IMR-90 (cell line): ENCODE results near the gene DHRS3. TPM values are rescaled to one million over a fixed set of nuclear protein-coding genes. Genes with fewer than 3 reads are reported as not detected.
A peak's percentile ranks its signal among the peaks of the same experiment; 100 is the strongest.

Experiments
- ATAC-seq: fragments of 200-7000 bp; cut with Tn5 transposase; 2 replicates; pipeline ENCODE4 v1.9.1; 2020; ENCODE audit warnings: low read depth, mild to moderate bottlenecking, moderate library complexity
- BruUV-seq: library from RNA; stranded (reverse); fragments of 400-500 nt; replicated peaks from 2 replicates; lab custom pipeline; 2021; lab: Mats Ljungman, UMichigan
- CTCF ChIA-PET: fragments of 300-600 bp; formaldehyde crosslinking; extraction: SDS; loops from one replicate; lab custom pipeline; 2021; ENCODE audit warnings: antibody characterized with exemption; lab: Yijun Ruan, JAX
- POLR2A ChIA-PET: fragments of 300-600 bp; sonication (Branson Sonifier 250); formaldehyde crosslinking; loops from one replicate; lab custom pipeline; 2022; ENCODE audit warnings: antibody characterized with exemption; ENCODE audit not compliant: unreplicated experiment; lab: Charles Lee
- DNase-seq: peaks from one replicate; pipeline ENCODE4 v3.0.0; 2013
- H2AFZ ChIP-seq: replicated peaks from 2 replicates; pipeline ENCODE3; 2013; ENCODE audit warnings: low read length, mild to moderate bottlenecking; ENCODE audit not compliant: poor library complexity
- H2AK5ac ChIP-seq: 2 replicates; pipeline ENCODE4 v1.6.1; 2013; ENCODE audit warnings: low read depth, low read length, inconsistent platforms
- H2AK9ac ChIP-seq: replicated peaks from 2 replicates; pipeline ENCODE3; 2013; ENCODE audit warnings: mild to moderate bottlenecking, low read depth, low read length, moderate library complexity; ENCODE audit not compliant: poor library complexity
- H2BK120ac ChIP-seq: 2 replicates; pipeline ENCODE4 v1.6.1; 2013; ENCODE audit warnings: low read depth, low read length, inconsistent platforms
- H2BK15ac ChIP-seq: 3 replicates; pipeline ENCODE4 v1.6.1; 2013; ENCODE audit warnings: low read depth, low read length, inconsistent platforms
- H2BK20ac ChIP-seq: 2 replicates; pipeline ENCODE4 v1.6.1; 2013; ENCODE audit warnings: low read depth, mild to moderate bottlenecking, inconsistent platforms, low read length, moderate library complexity
- H2BK5ac ChIP-seq: 2 replicates; pipeline ENCODE4 v1.6.1; 2013; ENCODE audit warnings: mild to moderate bottlenecking, low read depth, low read length, inconsistent platforms; ENCODE audit not compliant: poor library complexity, severe bottlenecking
- H3K14ac ChIP-seq: replicated peaks from 2 replicates; pipeline ENCODE4 v1.6.1; 2013; ENCODE audit warnings: low read depth, low read length, inconsistent platforms
- H3K18ac ChIP-seq: 2 replicates; pipeline ENCODE4 v1.6.1; 2013; ENCODE audit warnings: low read depth, low read length, control low read depth
- H3K23ac ChIP-seq: 2 replicates; pipeline ENCODE4 v1.6.1; 2013; ENCODE audit warnings: low read depth, low read length, inconsistent platforms
- H3K27ac ChIP-seq: 2 replicates; pipeline ENCODE4 v1.5.1; 2013; ENCODE audit warnings: mild to moderate bottlenecking, control low read depth, low read length; ENCODE audit not compliant: insufficient read depth
- H3K27me3 ChIP-seq: 2 replicates; pipeline ENCODE4 v1.6.1; 2013; ENCODE audit warnings: low read length; ENCODE audit not compliant: control insufficient read depth, insufficient read depth
- H3K36me3 ChIP-seq: 2 replicates; pipeline ENCODE4 v1.6.1; 2013; ENCODE audit warnings: low read length, mixed read lengths; ENCODE audit not compliant: control insufficient read depth, insufficient read depth
- H3K4ac ChIP-seq: 2 replicates; pipeline ENCODE4 v1.6.1; 2013; ENCODE audit warnings: low read depth, low read length, inconsistent platforms
- H3K4me1 ChIP-seq: 2 replicates; pipeline ENCODE4 v1.6.1; 2013; ENCODE audit warnings: low read length, mixed read lengths; ENCODE audit not compliant: control insufficient read depth, insufficient read depth
- H3K4me2 ChIP-seq: 2 replicates; pipeline ENCODE4 v1.6.1; 2013; ENCODE audit warnings: low read depth, mild to moderate bottlenecking, control low read depth, low read length, moderate library complexity
- H3K4me3 ChIP-seq: 2 replicates; pipeline ENCODE4 v1.5.1; 2013; ENCODE audit warnings: low read depth, mild to moderate bottlenecking, control low read depth, low read length, moderate library complexity; ENCODE audit not compliant: insufficient read depth
- H3K56ac ChIP-seq: 2 replicates; pipeline ENCODE4 v1.6.1; 2013; ENCODE audit warnings: low read length, inconsistent platforms; ENCODE audit not compliant: insufficient read depth; ENCODE audit errors: extremely low read depth
- H3K79me1 ChIP-seq, 2 experiments: 2 replicates each; pipeline ENCODE4 v1.6.1; 2013; ENCODE audit warnings: low read length in 2 of 2, inconsistent platforms in 1 of 2, low read depth in 1 of 2
- H3K9ac ChIP-seq: 2 replicates; pipeline ENCODE4 v1.6.1; 2013; ENCODE audit warnings: low read depth, low read length, control low read depth
- H3K9me1 ChIP-seq: 2 replicates; pipeline ENCODE4 v1.6.1; 2013; ENCODE audit warnings: low read length, inconsistent platforms; ENCODE audit not compliant: insufficient read depth
- H3K9me3 ChIP-seq: 2 replicates; pipeline ENCODE4 v1.6.1; 2013; ENCODE audit warnings: low read length; ENCODE audit not compliant: control insufficient read depth, insufficient read depth
- H4K20me1 ChIP-seq: 2 replicates; pipeline ENCODE4 v1.6.1; 2013; ENCODE audit warnings: low read length, inconsistent platforms; ENCODE audit not compliant: insufficient read depth
- H4K5ac ChIP-seq: 2 replicates; pipeline ENCODE4 v1.6.1; 2013; ENCODE audit warnings: mild to moderate bottlenecking, low read depth, low read length, control low read depth
- H4K8ac ChIP-seq, 2 experiments: 2 replicates each; pipeline ENCODE4 v1.6.1; 2013; ENCODE audit warnings: low read depth in 2 of 2, low read length in 2 of 2, control low read depth in 1 of 2, inconsistent platforms in 1 of 2
- H4K91ac ChIP-seq: 2 replicates; pipeline ENCODE4 v1.6.1; 2013; ENCODE audit warnings: low read depth, low read length, inconsistent platforms; ENCODE audit not compliant: insufficient read depth
- BHLHE40 ChIP-seq: fragments of 150-350 bp; IDR thresholded peaks from 2 replicates; pipeline ENCODE4 v1.6.1; 2016; ENCODE audit warnings: mild to moderate bottlenecking, low read depth, low read length
- MAZ ChIP-seq: IDR thresholded peaks from 2 replicates; pipeline ENCODE4 v1.6.1; 2012; ENCODE audit warnings: low read depth, mild to moderate bottlenecking, low read length, improper control_type of control experiment, moderate library complexity, borderline replicate concordance
- MXI1 ChIP-seq: IDR thresholded peaks from 2 replicates; pipeline ENCODE4 v1.6.1; 2012; ENCODE audit warnings: low read depth, mild to moderate bottlenecking, low read length, moderate library complexity, borderline replicate concordance
- NFE2L2 ChIP-seq: fragments of 150-350 bp; IDR thresholded peaks from 2 replicates; pipeline ENCODE4 v1.6.1; 2016; ENCODE audit warnings: low read depth, mild to moderate bottlenecking, low read length
- RCOR1 ChIP-seq: IDR thresholded peaks from 2 replicates; pipeline ENCODE4 v1.6.1; 2012; ENCODE audit warnings: mild to moderate bottlenecking, low read length, improper control_type of control experiment; ENCODE audit not compliant: insufficient replicate concordance
- WGBS, 2 experiments: methylation state at CpG; one replicate each; pipeline versions ENCODE4 v1.1.5 to v1.1.7; 2013; ENCODE audit warnings: missing lambda C conversion rate in 2 of 2; ENCODE audit not compliant: insufficient read length in 1 of 2; ENCODE audit errors: extremely low coverage in 2 of 2; 5-methylcytosine and 5-hydroxymethylcytosine counted together
- dilution Hi-C: fragments of 300-500 bp; cut with HindIII; formaldehyde crosslinking; loops from one replicate; pipeline ENCODE4 v1.14.3; 2018; ENCODE audit warnings: low sequenced_read_pairs; ENCODE audit not compliant: unreplicated experiment
- in situ Hi-C: fragments of 300-500 bp; cut with MboI; formaldehyde crosslinking; loops from 3 replicates; pipeline ENCODE4 v1.14.3; 2019; ENCODE audit warnings: low sequenced_read_pairs, inconsistent platforms, mixed read lengths
- intact Hi-C: fragments of 100-400 bp; cut with micrococcal nuclease; formaldehyde crosslinking; loops from 2 replicates; pipeline ENCODE4 v1.10.0; 2022
- polyA plus RNA-seq, 3 experiments: library from polyadenylated mRNA; depleted of rRNA; stranded (reverse); fragments of >200 nt; gene quantifications; 2 replicates each; pipeline ENCODE4 v1.2.3, GENCODE V29; 2012; ENCODE audit warnings: low replicate concordance in 1 of 3
- total RNA-seq: library from RNA; depleted of rRNA; stranded (reverse); fragments of >200 nt; gene quantifications from 2 replicates; pipeline ENCODE4 v1.2.3, GENCODE V29; 2012
- TF ChIP-seq, protein P1 (sequence below): conservative IDR thresholded peaks from 2 replicates; pipeline ENCODE4 v1.5.1; 2012; ENCODE audit warnings: mild to moderate bottlenecking, low read depth, low read length, improper control_type of control experiment

Gene DHRS3
- total and polyA plus RNA-seq, 2 of the 4 experiments (the other 2 are of a cell fraction): 11.2 to 14.5 TPM

DNA sequence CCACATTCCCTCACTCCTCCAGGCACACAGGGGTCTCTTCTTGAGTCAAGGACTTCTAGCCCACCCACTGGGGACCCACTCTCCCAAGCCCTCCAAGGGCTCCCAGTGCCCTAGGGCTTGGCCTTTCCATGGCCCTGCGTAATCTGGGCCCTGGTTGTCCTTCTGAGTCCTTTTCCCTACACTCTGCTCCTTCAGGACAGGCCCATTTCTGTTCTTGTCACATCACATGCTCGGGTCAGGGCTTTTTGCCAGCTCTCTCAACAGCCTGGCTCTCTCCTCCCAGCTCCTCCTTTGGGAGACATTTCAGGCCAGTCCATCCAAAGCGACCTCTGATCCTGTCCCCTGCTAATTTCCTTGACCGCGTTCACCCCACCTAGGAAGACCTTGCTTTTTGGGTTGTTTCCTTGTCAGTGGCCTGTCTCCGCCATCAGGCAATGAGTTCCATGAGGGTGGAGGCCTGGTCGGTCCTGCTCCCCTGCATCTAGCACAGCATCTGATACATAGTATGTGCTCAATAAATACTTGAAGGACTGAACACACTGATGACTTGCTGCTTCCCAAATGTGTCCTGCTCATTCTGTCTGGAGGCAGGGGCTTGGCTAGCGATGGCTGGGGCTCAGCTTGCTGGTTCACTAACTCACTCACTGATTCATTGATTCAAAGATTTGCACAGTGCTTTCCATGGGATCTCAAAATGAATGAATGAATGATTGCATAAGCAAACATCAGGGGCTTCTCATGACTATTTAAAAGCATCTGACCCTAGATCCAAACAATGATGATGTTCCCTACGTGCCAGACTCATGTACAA is 44.8 kb downstream of the DHRS3 start:
- intact Hi-C loops: no loop called here

More for the DNA sequence above, 44.8 kb downstream of the DHRS3 start:
- Histone ChIP-seq H3K4me3 (no peak overlapping the region), H3K4me1 (no peaks in the 10 kb centered on the region), H3K14ac (no peak overlapping the region), H3K36me3 (peaks cover 37% of the 10 kb centered on the region), H3K4me2 (no peak overlapping the region), H2AFZ (no peak overlapping the region), H3K27me3 (no peaks in the 10 kb centered on the region), H4K91ac (0 out of 2 replicates have a peak overlapping the region, but pooled peaks have one; percentile 11), H3K56ac (no peak overlapping the region; the same call in 1 of the 2 replicates), H2BK15ac (no peak overlapping the region), H4K8ac (no peak overlapping the region), H2AK5ac (peak overlapping the region; percentile 30; the same call in 1 of the 2 replicates), H4K5ac (no peak overlapping the region), H2BK20ac (peak overlapping the region; percentile 33), H3K9me3 (no peaks in the 10 kb centered on the region), H3K18ac (no peak overlapping the region), H3K9ac (no peak overlapping the region), H3K79me1 (no peaks in the 10 kb centered on the region), H4K20me1 (no peaks in the 10 kb centered on the region), H3K27ac (no peak overlapping the region), H2BK5ac (no peak overlapping the region), H3K4ac (peak overlapping the region; percentile 21; the same call in 1 of the 2 replicates), H2AK9ac (no peak overlapping the region), H3K23ac (no peak overlapping the region), H3K9me1 (peaks cover 11% of the 10 kb centered on the region), H2BK120ac (0 out of 2 replicates have a peak overlapping the region, but pooled peaks have one; percentile 13)
- in situ Hi-C loops (no loop called here), dilution Hi-C loops (no loop called here)
- TF ChIP-seq MXI1 (no peak), BHLHE40 (no peak), NFE2L2 (no peak), RCOR1 (no peak), MAZ (no peak)
- TF ChIP-seq, protein P1, sequence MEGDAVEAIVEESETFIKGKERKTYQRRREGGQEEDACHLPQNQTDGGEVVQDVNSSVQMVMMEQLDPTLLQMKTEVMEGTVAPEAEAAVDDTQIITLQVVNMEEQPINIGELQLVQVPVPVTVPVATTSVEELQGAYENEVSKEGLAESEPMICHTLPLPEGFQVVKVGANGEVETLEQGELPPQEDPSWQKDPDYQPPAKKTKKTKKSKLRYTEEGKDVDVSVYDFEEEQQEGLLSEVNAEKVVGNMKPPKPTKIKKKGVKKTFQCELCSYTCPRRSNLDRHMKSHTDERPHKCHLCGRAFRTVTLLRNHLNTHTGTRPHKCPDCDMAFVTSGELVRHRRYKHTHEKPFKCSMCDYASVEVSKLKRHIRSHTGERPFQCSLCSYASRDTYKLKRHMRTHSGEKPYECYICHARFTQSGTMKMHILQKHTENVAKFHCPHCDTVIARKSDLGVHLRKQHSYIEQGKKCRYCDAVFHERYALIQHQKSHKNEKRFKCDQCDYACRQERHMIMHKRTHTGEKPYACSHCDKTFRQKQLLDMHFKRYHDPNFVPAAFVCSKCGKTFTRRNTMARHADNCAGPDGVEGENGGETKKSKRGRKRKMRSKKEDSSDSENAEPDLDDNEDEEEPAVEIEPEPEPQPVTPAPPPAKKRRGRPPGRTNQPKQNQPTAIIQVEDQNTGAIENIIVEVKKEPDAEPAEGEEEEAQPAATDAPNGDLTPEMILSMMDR: no peak
- POLR2A ChIA-PET: no interaction called here
- BruUV-seq: no TSS peak
- no peak for ATAC-seq
- DNase-seq: no peak
- CTCF ChIA-PET: no interaction called here
- WGBS, 2 experiments: 100% methylated on average over 1 of the region's 9 CpGs; no CpG with 5 or more reads in 1 of the 2 experiments
